Cardiac septum (tissue), 1 donor: ENCODE results near the gene TOP2B. TPM values are rescaled to one million over a fixed set of nuclear protein-coding genes. Genes with fewer than 3 reads are reported as not detected.

Experiments
- DNase-seq: peaks from one replicate; pipeline ENCODE4 v3.0.0-alpha.2; 2020; ENCODE audit warnings: low spot score
- intact Hi-C: fragments of 100-400 bp; cut with DNase I; formaldehyde crosslinking; loops from one replicate; pipeline ENCODE4 v1.14.0; 2022
- long read RNA-seq: library from polyadenylated mRNA; unstranded; transcript quantifications from one replicate; pipeline ENCODE4 v2.0.0, GENCODE V29; 2021
- total RNA-seq: library from RNA; stranded (reverse); fragmentation: NEBNext Ultra II Directional; extraction: Animal tissue kit (Norgen Biotek cat#: 25700); gene quantifications from one replicate; pipeline ENCODE4 v1.2.1, GENCODE V29; 2021
- donor health status: DM: no; HTN: no; CAD: no.

The TOP2B gene
- 108 TPM for total RNA-seq
- long read RNA-seq, full-length matches to known transcripts: 43 of 92 reads
- long read RNA-seq, partial matches to known transcripts: 42 of 92 reads
- long read RNA-seq, other reads (novel, unspliced or antisense): 7 of 92 reads

- peak; percentile 98 for DNase-seq
- intact Hi-C loops: loop anchor here (1.0 to 10.0 kb wide), 2 partner anchors 118 to 440 kb away; partner anchors contain the start of gene NGLY1
Observed at GRCh38 chr3:25664812-25665314, at the start of gene TOP2B. TOP2B (minus strand) TSS chr3:25664907; CDS start chr3:25664297, 610 bp downstream.

GRCh38 chr3:25713341-25713985 lies 48.8 kb upstream of the TOP2B start:
- intact Hi-C loops: no loop called here
- no peak for DNase-seq

- intact Hi-C loops: no loop called here
- DNase-seq: no peak
Observed at GRCh38 chr3:25711090-25711489, 46.4 kb upstream of the TOP2B start.

- no peak for DNase-seq
- intact Hi-C loops: no loop called here
Observed at GRCh38 chr3:25708036-25708435, 43.3 kb upstream of the TOP2B start.

GRCh38 chr3:25707268-25707926 lies 42.7 kb upstream of the TOP2B start:
- DNase-seq: no peak

GRCh38 chr3:25706213-25706612 lies 41.5 kb upstream of the TOP2B start:
- no peak for DNase-seq
- intact Hi-C loops: no loop called here

More at GRCh38 chr3:25707268-25707926, 42.7 kb upstream of the TOP2B start:
- intact Hi-C loops: no loop called here

- intact Hi-C loops: no loop called here
- no peak for DNase-seq
Observed at GRCh38 chr3:25697553-25697952, 32.8 kb upstream of the TOP2B start.

- intact Hi-C loops: no loop called here
- no peak for DNase-seq
Observed at GRCh38 chr3:25695731-25696420, 31.2 kb upstream of the TOP2B start.

- intact Hi-C loops: no loop called here
- DNase-seq: no peak
Observed at GRCh38 chr3:25693238-25693637, 28.5 kb upstream of the TOP2B start.

- DNase-seq: no peak
- intact Hi-C loops: no loop called here
Observed at GRCh38 chr3:25692341-25692740, 27.6 kb upstream of the TOP2B start.

- intact Hi-C loops: no loop called here
- no peak for DNase-seq
Observed at GRCh38 chr3:25690768-25691533, 26.2 kb upstream of the TOP2B start.

GRCh38 chr3:25689226-25689625 lies 24.5 kb upstream of the TOP2B start:
- intact Hi-C loops: no loop called here
- no peak for DNase-seq

GRCh38 chr3:25687742-25688141 lies 23.0 kb upstream of the TOP2B start:
- intact Hi-C loops: no loop called here
- DNase-seq: no peak

GRCh38 chr3:25686766-25687165 lies 22.1 kb upstream of the TOP2B start:
- intact Hi-C loops: no loop called here
- DNase-seq: no peak

- intact Hi-C loops: no loop called here
- no peak for DNase-seq
Observed at GRCh38 chr3:25683882-25684281, 19.2 kb upstream of the TOP2B start.

- no peak for DNase-seq
- intact Hi-C loops: no loop called here
Observed at GRCh38 chr3:25683410-25683809, 18.7 kb upstream of the TOP2B start.

- intact Hi-C loops: no loop called here
- no peak for DNase-seq
Observed at GRCh38 chr3:25679642-25680302, 15.1 kb upstream of the TOP2B start.

- intact Hi-C loops: no loop called here
Observed at GRCh38 chr3:25679166-25679565, 14.5 kb upstream of the TOP2B start.

GRCh38 chr3:25678581-25678980 lies 13.9 kb upstream of the TOP2B start:
- intact Hi-C loops: no loop called here

More at GRCh38 chr3:25679166-25679565, 14.5 kb upstream of the TOP2B start:
- no peak for DNase-seq

More at GRCh38 chr3:25678581-25678980, 13.9 kb upstream of the TOP2B start:
- DNase-seq: no peak
